Stomach (tissue), 4 donors: ENCODE measurements around the gene TTC39B.

Source experiments
- CTCF ChIP-seq, 7 experiments: fragments of 450-650 bp in 4 of 7; fragments of 200-600 bp in 3 of 7; sonication (generic) in 3 of 7; IDR thresholded peaks; one replicate each; pipeline ENCODE4 v1.5.1; 2016 to 2019; ENCODE audit warnings: antibody characterized with exemption in 7 of 7, control low read depth in 2 of 7, mild to moderate bottlenecking in 1 of 7
- EP300 ChIP-seq: sonication (generic); formaldehyde crosslinking; IDR thresholded peaks from one replicate; pipeline ENCODE4 v1.6.1; 2017; ENCODE audit warnings: antibody characterized with exemption
- POLR2A ChIP-seq, 4 donors: fragments of 450-650 bp; IDR thresholded peaks; one replicate each; pipeline ENCODE4 v1.6.1; 2016; ENCODE audit warnings: antibody characterized with exemption in 4 of 4, control low read depth in 2 of 4, mild to moderate bottlenecking in 1 of 4, moderate library complexity in 1 of 4
- POLR2AphosphoS5 ChIP-seq, 3 donors: sonication (generic); formaldehyde crosslinking; IDR thresholded peaks; one replicate each; pipeline ENCODE4 v1.6.1; 2016; ENCODE audit warnings: antibody characterized with exemption in 3 of 3

DNA sequence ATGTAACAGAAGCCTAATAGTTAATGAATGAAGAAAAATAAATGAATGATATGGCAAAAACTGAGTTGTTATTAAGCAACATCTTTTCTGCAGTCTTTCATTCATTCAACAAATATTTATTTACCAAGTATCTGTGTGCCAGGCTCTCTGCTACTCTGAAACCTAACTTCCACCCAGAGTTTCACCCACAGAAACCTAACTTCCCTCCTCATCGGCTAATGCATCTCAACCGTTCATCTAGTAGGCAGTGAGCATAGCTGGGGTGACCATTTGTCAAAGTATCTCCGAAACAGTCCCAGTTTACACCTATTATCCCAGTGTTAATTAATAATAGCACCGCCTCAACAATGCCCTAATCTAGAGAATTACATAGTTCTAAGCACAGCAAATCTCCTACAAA, 1.5 kb downstream of the TTC39B start:
- TF ChIP-seq POLR2A (IDR thresholded peaks at IDR 0.05) (no peak), CTCF (IDR thresholded peaks at IDR 0.05) (no peak), POLR2AphosphoS5 (IDR thresholded peaks at IDR 0.05) (no peak), EP300 (no peak)
